PC-9 (cell line): ENCODE measurements around the gene EDARADD. TPM values are rescaled to one million over a fixed set of nuclear protein-coding genes. Genes with fewer than 3 reads are reported as not detected.

Experiments used
- BruUV-seq: library from RNA; stranded (reverse); fragments of 400-500 nt; replicated peaks from 2 replicates; lab custom pipeline; 2021; lab: Mats Ljungman, UMichigan
- CTCF ChIA-PET: fragments of 300-600 bp; sonication (Branson Sonifier 250); formaldehyde crosslinking; loops from one replicate; lab custom pipeline; 2022; ENCODE audit warnings: antibody characterized with exemption; lab: Charles Lee
- POLR2A ChIA-PET: fragments of 300-600 bp; sonication (Branson Sonifier 250); formaldehyde crosslinking; loops from one replicate; lab custom pipeline; 2022; ENCODE audit warnings: antibody characterized with exemption; ENCODE audit not compliant: unreplicated experiment; lab: Charles Lee
- DNase-seq, 2 experiments: peaks; one replicate each; pipeline versions ENCODE4 v3.0.0 to v3.0.0-alpha.2; 2015 to 2022; ENCODE audit warnings: mixed read lengths in 1 of 2
- H2AFZ ChIP-seq: fragments of 200-600 bp; sonication (generic); 2 replicates; pipeline ENCODE4 v1.8.1; 2017; ENCODE audit warnings: antibody characterized with exemption
- H3F3A ChIP-seq: fragments of 200-600 bp; sonication (generic); 2 replicates; pipeline ENCODE4 v1.8.1; 2017; ENCODE audit warnings: antibody characterized with exemption, mild to moderate bottlenecking, low read depth; ENCODE audit not compliant: insufficient read depth
- H3K27ac ChIP-seq: fragments of 200-600 bp; sonication (generic); 2 replicates; pipeline ENCODE4 v1.6.1; 2016; ENCODE audit warnings: mixed run types
- H3K27me3 ChIP-seq: fragments of 200-600 bp; sonication (generic); 2 replicates; pipeline ENCODE4 v1.6.1; 2016; ENCODE audit warnings: low read depth, mixed run types; ENCODE audit not compliant: insufficient read depth
- H3K36me3 ChIP-seq: fragments of 200-600 bp; sonication (generic); 2 replicates; pipeline ENCODE4 v1.6.1; 2016; ENCODE audit warnings: low read depth, mixed run types
- H3K4me1 ChIP-seq: fragments of 200-600 bp; sonication (generic); replicated peaks from 2 replicates; pipeline ENCODE4 v1.6.1; 2016; ENCODE audit warnings: mixed run types; ENCODE audit not compliant: insufficient read depth
- H3K4me2 ChIP-seq: fragments of 200-600 bp; sonication (generic); 2 replicates; pipeline ENCODE4 v1.6.1; 2017; ENCODE audit warnings: mixed run types
- H3K4me3 ChIP-seq: fragments of 200-600 bp; sonication (generic); 2 replicates; pipeline ENCODE4 v1.6.1; 2016; ENCODE audit warnings: mixed run types
- H3K79me2 ChIP-seq: fragments of 200-600 bp; sonication (generic); 2 replicates; pipeline ENCODE4 v1.6.1; 2017; ENCODE audit warnings: low read depth, mixed run types
- H3K9me2 ChIP-seq: fragments of 200-600 bp; sonication (generic); 2 replicates; pipeline ENCODE4 v1.8.1; 2017; ENCODE audit warnings: mild to moderate bottlenecking; ENCODE audit not compliant: insufficient read depth
- H3K9me3 ChIP-seq: fragments of 200-600 bp; sonication (generic); 2 replicates; pipeline ENCODE4 v1.8.1; 2016; ENCODE audit warnings: low read depth; ENCODE audit not compliant: insufficient read depth
- H4K20me1 ChIP-seq: fragments of 200-600 bp; sonication (generic); 2 replicates; pipeline ENCODE4 v1.8.1; 2017; ENCODE audit not compliant: insufficient read depth
- CTCF ChIP-seq: fragments of 200-600 bp; sonication (generic); conservative IDR thresholded peaks from 2 replicates; pipeline ENCODE4 v1.6.1; 2017; ENCODE audit warnings: mixed run types, antibody characterized with exemption, mild to moderate bottlenecking, moderate library complexity
- EZH2 ChIP-seq: fragments of 200-600 bp; sonication (generic); IDR thresholded peaks from 2 replicates; pipeline ENCODE4 v1.8.0; 2017; ENCODE audit warnings: antibody characterized with exemption, low read depth
- intact Hi-C: fragments of 100-400 bp; cut with micrococcal nuclease; formaldehyde crosslinking; loops from one replicate; pipeline ENCODE4 v1.10.0; 2022; ENCODE audit not compliant: unreplicated experiment
- total RNA-seq: library from RNA; stranded (reverse); gene quantifications from 2 replicates; pipeline ENCODE4 v1.2.3, GENCODE V29; 2021

EDARADD gene
- total RNA-seq, 1 experiment from 2014 or later = not detected

- ChIA-PET CTCF (no interaction called here), POLR2A (interaction anchor here (1.0 kb wide), 1 partner anchor 13 kb away, joined by 3 read pairs; no protein-coding TSS in a partner anchor)
- H3K4me2 ChIP-seq = peak overlapping the region; percentile 81
- TF ChIP-seq CTCF (no peak), EZH2 (no peak)
- peaks cover 43% of the 10 kb centered on the region for H3F3A ChIP-seq
- no peaks in the 10 kb centered on the region for H4K20me1 ChIP-seq
- intact Hi-C loops = no loop called here
- no peak overlapping the region for H3K4me3 ChIP-seq
- no peaks in the 10 kb centered on the region for H3K36me3 ChIP-seq
- H2AFZ ChIP-seq = no peak overlapping the region
- H3K9me2 ChIP-seq = no peaks in the 10 kb centered on the region
- H3K27me3 ChIP-seq = no peaks in the 10 kb centered on the region
- H3K9me3 ChIP-seq = no peaks in the 10 kb centered on the region
- H3K79me2 ChIP-seq = no peaks in the 10 kb centered on the region
- H3K4me1 ChIP-seq = peaks cover 50% of the 10 kb centered on the region
- DNase-seq = no peak
- H3K27ac ChIP-seq = peak overlapping the region; percentile 93
- BruUV-seq = no TSS peak
Measured at GRCh38 chr1:236515443-236515958, 121.4 kb downstream of the EDARADD start.

GRCh38 chr1:236516929-236517704, 123.0 kb downstream of the EDARADD start:
- POLR2A ChIA-PET = interaction anchor here (0.5 to 0.7 kb wide), 5 partner anchors 9 to 1271 kb away, joined by 3 to 39 read pairs (median 9); no protein-coding TSS in a partner anchor
- DNase-seq = peak; percentile 38 to 97
- intact Hi-C loops = loop anchor here (1.0 kb wide), 1 partner anchor 14 kb away; no protein-coding TSS in a partner anchor

More at GRCh38 chr1:236516929-236517704, 123.0 kb downstream of the EDARADD start:
- peak overlapping the region; percentile 42; the same call in 1 of the 2 replicates for H3K4me3 ChIP-seq
- no peaks in the 10 kb centered on the region for H3K79me2 ChIP-seq
- CTCF ChIA-PET = interaction anchor here (0.5 to 0.6 kb wide), 2 partner anchors 14 to 18 kb away, joined by 3 to 4 read pairs; no protein-coding TSS in a partner anchor
- H3K4me2 ChIP-seq = peak overlapping the region; percentile 81
- BruUV-seq = no TSS peak
- TF ChIP-seq EZH2 (no peak), CTCF (no peak)
- H3K27me3 ChIP-seq = no peaks in the 10 kb centered on the region
- no peaks in the 10 kb centered on the region for H3K36me3 ChIP-seq
- H3K9me2 ChIP-seq = no peaks in the 10 kb centered on the region
- H3K27ac ChIP-seq = peak overlapping the region; percentile 93
- H2AFZ ChIP-seq = peak overlapping the region; percentile 59
- H3F3A ChIP-seq = peaks cover 47% of the 10 kb centered on the region
- no peaks in the 10 kb centered on the region for H3K9me3 ChIP-seq
- peaks cover 50% of the 10 kb centered on the region for H3K4me1 ChIP-seq
- H4K20me1 ChIP-seq = no peaks in the 10 kb centered on the region
